B cell (primary cell): Measurements from ENCODE around the gene CPNE5. TPM values are rescaled to one million over a fixed set of nuclear protein-coding genes. Genes with fewer than 3 reads are reported as not detected.

ENCODE experiments used
- ATAC-seq: fragments of 200-7000 bp; cut with Tn5 transposase; one replicate; pipeline ENCODE4 v1.10.0; 2021; ENCODE audit warnings: low read depth, mild to moderate bottlenecking, moderate number of reproducible peaks, moderate library complexity
- CTCF ChIA-PET: fragments of 350-600 bp; sonication (Branson Sonifier 250); formaldehyde crosslinking; loops from one replicate; lab custom pipeline; 2021; ENCODE audit warnings: antibody characterized with exemption, inconsistent platforms; lab: Charles Lee
- POLR2A ChIA-PET: fragments of 350-600 bp; sonication (Branson Sonifier 250); formaldehyde crosslinking; loops from one replicate; lab custom pipeline; 2021; ENCODE audit warnings: antibody characterized with exemption; lab: Charles Lee
- DNase-seq: peaks from one replicate; pipeline ENCODE4 v3.0.0; 2013
- H2AFZ ChIP-seq: 2 replicates; pipeline ENCODE4 v1.6.1; 2012; ENCODE audit warnings: mild to moderate bottlenecking, low read depth, low read length; ENCODE audit not compliant: insufficient read depth, poor library complexity, severe bottlenecking
- H3K27ac ChIP-seq, 2 donors: 1 replicate in 1 of 2; 2 replicates in 1 of 2; pipeline ENCODE4 v1.5.1; 2012 to 2013; ENCODE audit warnings: low read length in 2 of 2, mild to moderate bottlenecking in 2 of 2, moderate library complexity in 1 of 2
- H3K27me3 ChIP-seq, 4 experiments: fragments of 200-600 bp in 1 of 4; sonication (generic) in 1 of 4; replicated peaks in 1 of 4; 1 replicate in 2 of 4; 2 replicates in 2 of 4; pipeline versions ENCODE4 v1.6.1 to v1.7.0; 2013 to 2016; ENCODE audit warnings: low read length in 3 of 4, mild to moderate bottlenecking in 2 of 4, mixed read lengths in 1 of 4, moderate library complexity in 1 of 4; ENCODE audit not compliant: insufficient read depth in 4 of 4, control insufficient read depth in 3 of 4; ENCODE audit errors: control extremely low read depth in 1 of 4
- H3K36me3 ChIP-seq, 2 experiments: replicated peaks in 1 of 2; 1 replicate in 1 of 2; 2 replicates in 1 of 2; pipeline versions ENCODE4 v1.6.1 to v1.7.1; 2013; ENCODE audit warnings: low read length in 1 of 2; ENCODE audit not compliant: insufficient read depth in 2 of 2, control insufficient read depth in 1 of 2; ENCODE audit errors: control extremely low read depth in 1 of 2, extremely low read depth in 1 of 2
- H3K4me1 ChIP-seq, 2 donors: fragments of 200-600 bp in 1 of 2; sonication (generic) in 1 of 2; 1 replicate in 1 of 2; 2 replicates in 1 of 2; pipeline versions ENCODE4 v1.5.1 to v1.6.1; 2013 to 2017; ENCODE audit warnings: low read length in 2 of 2; ENCODE audit not compliant: control insufficient read depth in 2 of 2, insufficient read depth in 2 of 2
- H3K4me2 ChIP-seq: replicated peaks from 2 replicates; pipeline ENCODE3; 2012; ENCODE audit warnings: mild to moderate bottlenecking, low read depth, low read length; ENCODE audit not compliant: poor library complexity, severe bottlenecking
- H3K4me3 ChIP-seq, 5 experiments: fragments of 200-600 bp in 1 of 5; sonication (generic) in 1 of 5; 1 replicate in 3 of 5; 2 replicates in 2 of 5; pipeline versions ENCODE4 v1.5.1 to v1.7.0; 2011 to 2016; ENCODE audit warnings: low read length in 4 of 5, mild to moderate bottlenecking in 4 of 5, low read depth in 2 of 5, control low read depth in 1 of 5, moderate library complexity in 1 of 5; ENCODE audit not compliant: insufficient read depth in 1 of 5; ENCODE audit errors: control extremely low read depth in 1 of 5, extremely low read depth in 1 of 5
- H3K79me2 ChIP-seq: fragments of 200-600 bp; sonication (generic); one replicate; pipeline ENCODE4 v1.6.0; 2016; ENCODE audit warnings: low read length; ENCODE audit not compliant: control insufficient read depth, insufficient read depth
- H3K9ac ChIP-seq: fragments of 200-600 bp; sonication (generic); 2 replicates; pipeline ENCODE4 v1.6.1; 2017; ENCODE audit warnings: mild to moderate bottlenecking, low read length, moderate library complexity
- H3K9me3 ChIP-seq, 3 donors: one replicate each; pipeline versions ENCODE4 v1.6.1 to v1.7.1; 2013; ENCODE audit warnings: low read length in 2 of 3; ENCODE audit not compliant: control insufficient read depth in 2 of 3, insufficient read depth in 1 of 3; ENCODE audit errors: control extremely low read depth in 1 of 3
- H4K20me1 ChIP-seq: 2 replicates; pipeline ENCODE4 v1.6.0; 2012; ENCODE audit warnings: mild to moderate bottlenecking, low read length; ENCODE audit not compliant: insufficient read depth, control insufficient read depth, poor library complexity, severe bottlenecking
- H3K27ac Mint-ChIP-seq: one replicate; pipeline ENCODE4 v1.8.0; 2021; ENCODE audit warnings: mixed read lengths
- H3K27me3 Mint-ChIP-seq: one replicate; pipeline ENCODE4 v1.8.0; 2021; ENCODE audit warnings: mixed read lengths
- H3K4me1 Mint-ChIP-seq: one replicate; pipeline ENCODE4 v1.8.0; 2021; ENCODE audit warnings: mixed read lengths
- H3K4me3 Mint-ChIP-seq: one replicate; pipeline ENCODE4 v1.8.0; 2021; ENCODE audit warnings: mixed read lengths
- H3K9me3 Mint-ChIP-seq: one replicate; pipeline ENCODE4 v1.8.0; 2022; ENCODE audit warnings: mixed read lengths; ENCODE audit not compliant: insufficient read depth
- CTCF ChIP-seq: fragments of 200-600 bp; IDR thresholded peaks from one replicate; pipeline ENCODE4 v1.8.0; 2022; ENCODE audit warnings: antibody characterized with exemption, mild to moderate bottlenecking
- EZH2 ChIP-seq: IDR thresholded peaks from 2 replicates; pipeline ENCODE4 v1.6.1; 2012; ENCODE audit warnings: borderline replicate concordance, low read depth, mild to moderate bottlenecking, moderate library complexity, low read length; ENCODE audit not compliant: insufficient read depth, poor library complexity, severe bottlenecking
- WGBS: methylation state at CpG from one replicate; pipeline ENCODE4 v1.1.5; 2013; ENCODE audit warnings: missing lambda C conversion rate; ENCODE audit not compliant: insufficient coverage; 5-methylcytosine and 5-hydroxymethylcytosine counted together
- intact Hi-C: fragments of 100-400 bp; cut with micrococcal nuclease; formaldehyde crosslinking; loops from one replicate; pipeline ENCODE4 v1.10.0; 2022
- polyA plus RNA-seq: library from polyadenylated mRNA; depleted of rRNA; stranded (reverse); fragments of >200 nt; gene quantifications from 2 replicates; pipeline ENCODE4 v1.2.3, GENCODE V29; 2012
- total RNA-seq, 2 donors: library from RNA; stranded (reverse); fragments of 120-200 nt in 1 of 2; gene quantifications; 1 replicate in 1 of 2; 2 replicates in 1 of 2; pipeline versions ENCODE4 v1.2.3 to v1.2.4, GENCODE V29; 2013 to 2022

CPNE5 gene
- total and polyA plus RNA-seq, 2 donors (not counting 1 experiment from before 2014, with no cell fraction given): 49.8 to 357 TPM

DNA sequence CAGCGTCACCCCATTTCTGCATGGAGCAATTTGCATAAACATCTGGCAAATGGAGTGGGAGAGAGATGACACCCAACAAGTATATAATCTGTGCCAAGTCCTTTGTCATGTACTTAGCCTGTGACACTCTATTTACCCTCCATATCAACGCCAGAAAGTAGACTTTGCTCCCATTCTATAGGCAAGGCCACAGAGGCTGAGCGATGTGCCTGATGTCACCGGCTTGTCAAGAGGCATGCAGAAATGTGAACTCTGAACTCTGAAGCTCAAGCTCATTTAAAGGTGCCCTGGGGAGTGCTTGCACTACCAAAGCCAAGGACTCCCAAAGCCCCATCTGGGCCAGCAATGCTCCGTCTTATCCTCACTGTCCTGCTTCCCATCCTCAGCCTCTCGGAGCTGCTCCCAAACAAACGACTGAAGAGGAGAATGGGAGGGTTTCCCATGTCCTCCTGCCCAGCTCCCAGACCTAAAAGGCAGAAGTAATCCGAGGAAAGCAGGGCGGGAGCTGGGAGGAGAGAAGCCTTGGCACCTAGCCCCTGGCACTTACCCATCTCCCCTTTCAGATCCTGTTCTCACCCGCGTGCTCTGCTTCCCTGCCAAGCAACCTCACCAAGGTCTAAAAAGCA lies 9.2 kb downstream of the CPNE5 start:
- Mint-ChIP-seq H3K27me3 (peaks cover 29% of the 10 kb centered on the region), H3K9me3 (no peaks in the 10 kb centered on the region), H3K4me1 (peaks cover 3% of the 10 kb centered on the region), H3K4me3 (no peak overlapping the region), H3K27ac (no peak overlapping the region)
- DNase-seq (no peak), ATAC-seq (no peak)
- CTCF ChIA-PET: interaction anchor here (1.2 kb wide), 1 partner anchor 55 kb away, joined by 3 read pairs; no protein-coding TSS in a partner anchor
- intact Hi-C loops: no loop called here
- Histone ChIP-seq H3K27me3 (peaks cover 0 to 26% (median 3%) of the 10 kb centered on the region in 4 experiments), H3K4me3 (no peak overlapping the region), H3K4me1 (peaks cover 0 to 3% of the 10 kb centered on the region in 2 donors), H4K20me1 (no peaks in the 10 kb centered on the region), H3K9ac (no peak overlapping the region), H3K4me2 (no peak overlapping the region), H3K36me3 (no peaks in the 10 kb centered on the region), H3K27ac (no peak overlapping the region), H3K9me3 (peaks cover 0 to 7% (median 0%) of the 10 kb centered on the region in 3 donors), H3K79me2 (no peaks in the 10 kb centered on the region), H2AFZ (no peak overlapping the region)
- TF ChIP-seq EZH2 (no peak), CTCF (no peak)
- POLR2A ChIA-PET: no interaction called here
- 100% methylated on average over 6 of the region's 11 CpGs for WGBS

DNA sequence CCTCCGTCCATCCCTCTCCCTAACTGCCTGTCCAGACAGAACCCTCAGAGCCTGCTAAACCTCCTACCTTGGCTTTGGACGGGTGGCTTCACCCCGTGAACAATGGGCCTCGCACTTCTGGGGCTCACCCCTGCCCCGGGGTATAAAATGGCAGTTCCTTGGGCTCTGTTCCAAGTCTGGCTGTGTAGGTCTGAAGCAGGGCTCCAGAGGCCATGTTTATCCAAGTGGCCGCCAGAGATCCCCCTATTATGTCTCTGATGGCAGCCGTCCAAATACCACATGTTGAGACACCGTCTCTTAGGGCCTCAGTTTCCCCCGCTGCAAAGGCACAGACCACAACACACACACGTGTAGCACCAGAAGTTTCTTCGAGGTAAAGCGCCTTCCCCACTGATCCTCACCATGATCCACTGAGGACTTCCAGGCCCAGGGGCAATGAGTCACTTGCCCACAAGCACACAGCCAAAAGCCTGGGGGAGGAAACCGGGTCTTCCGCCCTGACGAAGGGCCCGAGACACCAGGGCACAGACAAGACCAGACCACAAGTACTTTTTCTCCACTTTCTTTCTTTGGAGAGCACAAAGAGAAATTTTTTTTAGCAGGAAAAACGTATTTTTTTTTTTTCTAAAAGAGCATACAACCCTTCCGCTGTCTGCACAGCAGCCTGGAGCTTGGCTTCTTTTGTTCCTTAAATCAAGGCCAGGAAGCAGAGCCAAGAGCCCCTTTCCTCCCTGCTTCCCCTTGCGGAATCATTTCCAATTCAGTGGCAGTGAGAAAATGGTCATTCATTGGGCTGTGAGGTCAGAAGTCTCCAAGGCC lies 11.8 kb downstream of the CPNE5 start:
- Histone ChIP-seq H3K79me2 (no peaks in the 10 kb centered on the region), H2AFZ (no peak overlapping the region), H3K4me1 (peaks cover 0 to 3% of the 10 kb centered on the region in 2 donors), H3K27ac (no peak overlapping the region), H3K36me3 (no peaks in the 10 kb centered on the region), H4K20me1 (no peaks in the 10 kb centered on the region), H3K9me3 (no peaks in the 10 kb centered on the region), H3K9ac (no peak overlapping the region), H3K4me2 (no peak overlapping the region), H3K4me3 (no peak overlapping the region), H3K27me3 (peaks cover 0 to 22% (median 3%) of the 10 kb centered on the region in 4 experiments)
- ChIA-PET CTCF (no interaction called here), POLR2A (no interaction called here)
- DNase-seq (no peak), ATAC-seq (no peak)
- H3K9me3 Mint-ChIP-seq: no peaks in the 10 kb centered on the region
- peaks cover 3% of the 10 kb centered on the region for H3K4me1 Mint-ChIP-seq
- peaks cover 30% of the 10 kb centered on the region for H3K27me3 Mint-ChIP-seq
- WGBS: 33% methylated on average over 15 of the region's 19 CpGs
- intact Hi-C loops: no loop called here
- no peak overlapping the region for H3K27ac Mint-ChIP-seq
- TF ChIP-seq CTCF (no peak), EZH2 (no peak)
- H3K4me3 Mint-ChIP-seq: no peak overlapping the region
